Measurements from ENCODE around the gene HES1.

Gene HES1

DNA sequence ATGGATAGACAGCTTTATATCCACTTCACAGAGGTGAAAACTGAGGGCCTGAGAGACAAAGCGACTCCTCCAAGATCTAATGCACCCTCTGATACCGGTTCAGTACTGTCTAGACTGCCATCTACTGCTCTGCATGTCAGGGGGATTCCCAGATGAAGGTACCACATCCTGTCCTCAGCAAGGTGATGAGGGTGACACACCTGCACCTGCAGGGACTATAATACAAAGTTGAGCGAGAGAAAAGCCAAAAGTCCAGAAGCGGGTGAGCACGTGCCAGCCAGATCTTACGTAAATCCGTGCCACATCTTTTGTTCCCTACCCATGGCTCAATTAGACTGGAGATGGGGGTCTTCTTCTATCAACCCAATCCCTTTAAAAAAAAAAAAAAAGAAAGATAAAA, 32.4 kb upstream of the HES1 start:
- no peak for FAIRE-seq

DNA sequence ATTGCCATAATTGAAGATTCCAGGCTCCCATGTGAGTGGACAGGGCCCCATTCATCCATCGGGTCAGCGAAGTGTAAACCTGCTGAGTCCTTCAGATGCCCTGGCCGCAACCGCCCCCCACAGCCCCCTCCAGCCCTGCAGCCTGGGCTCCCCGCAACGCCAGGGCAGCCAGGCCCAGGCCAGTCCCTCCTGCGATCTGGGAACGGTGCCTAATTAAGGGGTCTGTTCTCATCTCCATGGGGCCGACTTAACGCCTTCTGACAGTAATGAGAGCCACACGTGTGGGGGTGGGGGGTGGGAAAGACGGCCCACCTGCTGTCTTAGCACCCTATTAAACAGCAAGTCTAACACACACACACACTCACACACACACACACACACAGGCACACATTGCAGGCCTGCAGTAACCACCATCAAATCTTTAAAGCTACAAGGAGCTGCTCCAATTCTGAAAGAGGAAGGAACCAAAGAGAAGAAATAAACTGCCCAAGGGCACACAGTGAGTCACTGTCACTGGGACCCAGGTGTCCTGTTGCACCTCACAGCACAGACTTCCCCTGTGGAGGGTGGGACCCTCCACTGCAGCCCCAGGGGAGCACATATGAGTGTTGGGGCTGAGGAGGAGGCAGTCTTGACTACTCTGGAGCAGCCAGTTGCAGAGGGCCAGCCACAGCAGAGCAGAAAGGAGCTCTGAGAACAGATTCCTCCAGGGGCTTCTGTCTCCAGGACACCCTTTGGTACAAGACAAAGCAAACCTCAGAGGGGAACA, 31.8 kb upstream of the HES1 start:
- FAIRE-seq = no peak

DNA sequence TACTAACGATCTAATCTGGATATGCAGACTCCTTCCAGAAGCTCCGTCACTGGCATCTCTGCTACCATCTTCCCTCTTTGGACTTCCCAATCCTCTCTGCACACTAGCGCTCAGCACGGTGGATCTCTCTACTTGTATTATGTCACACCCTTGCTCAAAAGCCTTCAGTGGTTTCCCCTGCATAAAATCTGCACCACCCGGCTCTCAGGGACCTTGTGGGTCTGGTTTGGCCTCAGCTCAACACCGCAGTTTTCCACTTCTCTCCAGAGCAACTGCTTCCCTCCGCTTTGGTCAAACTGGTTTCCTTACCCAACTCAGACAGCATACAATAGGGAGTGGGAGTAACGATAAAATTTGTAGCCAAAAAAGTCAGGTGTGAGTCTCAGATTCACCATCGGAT, 30.7 kb upstream of the HES1 start:
- FAIRE-seq = no peak

DNA sequence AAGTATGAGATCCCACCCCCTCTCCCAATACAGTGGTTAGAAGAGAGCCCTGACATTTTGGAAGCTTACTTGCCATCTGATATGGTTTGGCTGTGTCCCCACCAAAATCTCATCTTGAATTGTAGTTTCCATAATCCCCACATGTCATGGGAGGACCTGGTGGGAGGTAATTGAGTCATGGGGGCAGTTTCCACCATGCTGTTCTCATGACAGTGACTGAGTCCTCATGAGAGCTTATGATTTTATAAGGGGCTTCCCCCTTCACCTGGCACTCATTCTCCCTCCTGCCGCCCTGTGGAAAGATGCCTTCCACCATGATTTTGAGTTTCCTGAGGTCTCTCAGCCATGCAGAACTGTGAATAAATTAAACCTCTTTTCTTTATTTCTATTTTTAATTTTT, 28.8 kb upstream of the HES1 start:
- FAIRE-seq = no peak

DNA sequence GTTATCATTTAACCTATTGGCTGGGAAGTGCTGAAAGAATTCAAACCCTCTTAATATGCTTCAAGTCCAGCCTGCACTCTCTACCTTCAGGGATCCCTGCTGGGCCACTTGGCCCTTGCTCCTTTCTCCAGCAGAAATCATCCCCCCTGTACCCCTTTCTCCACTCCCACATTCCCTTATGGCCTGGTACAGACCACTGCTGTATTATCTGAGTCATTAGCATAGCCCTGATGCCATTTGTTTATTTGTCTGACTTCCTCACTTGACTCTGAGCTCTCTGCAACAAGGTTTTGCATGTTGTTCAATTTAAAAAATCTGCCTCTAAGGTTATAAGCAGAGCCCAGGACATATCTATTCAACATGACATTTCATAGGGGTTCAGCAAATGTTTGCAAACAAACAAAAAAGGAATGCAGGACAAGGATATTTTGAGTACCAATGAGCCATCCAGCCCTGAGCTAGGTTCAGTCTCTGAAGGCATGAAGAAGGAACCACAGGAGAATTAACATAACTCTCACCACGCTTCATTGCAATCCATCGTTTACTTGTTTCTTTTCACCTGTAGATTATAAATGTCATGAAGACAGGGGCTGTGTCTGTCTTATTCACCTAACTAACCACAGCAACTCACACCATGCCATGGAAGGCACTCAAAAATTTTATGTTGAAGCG, 26.6 kb upstream of the HES1 start:
- no peak for FAIRE-seq

DNA sequence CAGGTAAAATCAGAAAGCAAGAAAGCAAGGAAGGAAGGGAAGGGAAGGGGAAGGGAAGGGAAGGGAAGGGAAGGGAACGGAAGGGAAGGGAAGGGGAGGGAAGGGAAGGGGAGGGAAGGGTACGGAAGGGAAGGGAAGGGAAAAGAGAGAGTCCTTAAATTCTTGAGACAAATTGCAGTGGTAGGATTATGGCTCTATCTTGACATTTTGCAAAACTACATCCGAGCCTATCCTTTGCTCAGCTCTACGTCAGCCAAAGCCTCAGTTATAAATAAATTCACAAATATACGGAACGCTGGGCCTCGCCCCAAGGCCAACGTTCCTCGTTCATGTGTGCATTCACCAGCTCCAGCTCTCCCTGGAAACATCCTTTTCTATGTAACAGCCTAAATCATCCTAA, 25.5 kb upstream of the HES1 start:
- no peak for FAIRE-seq

DNA sequence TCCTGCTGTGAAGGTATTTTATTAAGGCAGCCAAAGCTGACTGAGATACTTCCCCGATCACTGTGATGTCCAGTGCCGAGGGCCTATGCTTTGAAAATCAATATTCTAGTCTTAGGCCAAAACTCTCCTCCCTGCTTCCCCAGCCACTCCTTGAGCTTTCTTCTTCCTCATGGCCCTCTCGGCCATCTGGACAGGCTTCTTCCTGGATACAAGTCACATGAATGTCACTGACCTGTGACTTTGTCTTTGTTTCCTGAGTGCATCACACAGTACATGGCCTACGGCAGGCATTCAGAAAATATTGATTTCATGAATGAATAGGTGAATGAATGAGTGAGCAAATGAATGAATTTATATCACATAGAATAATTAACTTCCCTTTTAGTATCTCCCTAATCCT, 24.6 kb upstream of the HES1 start:
- FAIRE-seq = no peak

DNA sequence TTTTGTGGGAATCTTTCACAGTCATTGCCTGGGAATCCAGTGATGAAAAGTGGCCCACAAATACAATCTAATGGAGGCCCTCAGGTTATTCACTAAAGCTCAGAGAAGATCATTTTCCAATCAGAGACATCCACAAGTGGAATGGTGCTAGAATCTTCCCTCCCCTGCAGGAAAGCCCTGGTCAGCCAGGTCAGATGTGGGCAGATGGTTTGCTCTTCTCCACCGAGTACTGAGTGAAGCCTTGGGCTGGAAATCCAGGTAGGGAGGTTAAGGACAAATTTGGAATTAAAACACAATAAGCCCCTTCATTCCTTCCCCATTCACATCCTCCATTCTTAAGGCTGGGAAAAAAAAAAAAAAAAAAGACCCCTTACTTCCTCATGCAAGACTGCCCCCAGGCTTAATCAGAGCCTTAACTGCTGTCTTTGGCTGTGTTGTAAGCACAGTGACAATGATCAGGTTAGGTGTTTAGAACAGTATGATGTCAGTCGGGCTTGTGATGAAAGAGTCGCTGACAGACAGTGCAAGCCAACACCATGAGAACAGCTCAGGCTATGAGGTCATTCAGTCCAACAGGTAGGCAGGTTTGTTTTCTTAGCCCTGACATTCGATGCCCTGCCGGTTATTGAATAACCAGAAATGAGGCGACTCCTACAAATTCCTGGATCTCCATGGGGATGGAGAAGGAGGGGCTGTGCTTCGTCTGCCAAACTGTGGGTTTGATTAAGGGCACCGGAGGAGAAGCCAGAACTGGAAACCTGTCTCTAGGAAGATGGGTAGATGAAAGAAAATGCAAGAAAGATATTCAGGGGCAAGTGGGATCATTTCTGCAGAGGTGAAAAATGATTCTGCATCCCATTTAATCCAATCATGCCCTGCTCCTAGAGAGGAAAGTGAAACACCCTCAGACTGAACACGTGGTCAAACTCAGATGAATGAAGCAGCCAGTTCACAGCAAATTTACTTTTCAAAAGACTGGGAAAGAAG, 23.5 kb upstream of the HES1 start:
- FAIRE-seq = no peak

DNA sequence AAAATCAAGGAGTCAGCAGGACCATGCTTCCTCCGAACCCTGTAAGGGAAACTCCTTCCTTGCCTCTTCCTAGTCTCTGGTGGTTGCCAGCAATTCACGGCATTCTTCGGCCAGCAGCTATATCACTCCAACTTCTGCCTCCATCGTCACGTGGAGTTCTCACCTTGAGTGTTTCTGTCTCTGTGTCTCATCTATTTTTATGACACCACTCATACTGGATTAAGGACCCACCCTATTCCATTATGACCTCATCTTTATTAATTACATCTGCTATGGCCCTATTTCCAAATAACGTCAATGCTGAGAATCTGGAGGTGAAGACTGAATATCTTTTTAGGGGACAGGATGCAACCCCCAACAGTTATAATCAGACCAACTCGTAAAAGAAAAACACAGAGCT, 21.8 kb upstream of the HES1 start:
- FAIRE-seq = no peak

DNA sequence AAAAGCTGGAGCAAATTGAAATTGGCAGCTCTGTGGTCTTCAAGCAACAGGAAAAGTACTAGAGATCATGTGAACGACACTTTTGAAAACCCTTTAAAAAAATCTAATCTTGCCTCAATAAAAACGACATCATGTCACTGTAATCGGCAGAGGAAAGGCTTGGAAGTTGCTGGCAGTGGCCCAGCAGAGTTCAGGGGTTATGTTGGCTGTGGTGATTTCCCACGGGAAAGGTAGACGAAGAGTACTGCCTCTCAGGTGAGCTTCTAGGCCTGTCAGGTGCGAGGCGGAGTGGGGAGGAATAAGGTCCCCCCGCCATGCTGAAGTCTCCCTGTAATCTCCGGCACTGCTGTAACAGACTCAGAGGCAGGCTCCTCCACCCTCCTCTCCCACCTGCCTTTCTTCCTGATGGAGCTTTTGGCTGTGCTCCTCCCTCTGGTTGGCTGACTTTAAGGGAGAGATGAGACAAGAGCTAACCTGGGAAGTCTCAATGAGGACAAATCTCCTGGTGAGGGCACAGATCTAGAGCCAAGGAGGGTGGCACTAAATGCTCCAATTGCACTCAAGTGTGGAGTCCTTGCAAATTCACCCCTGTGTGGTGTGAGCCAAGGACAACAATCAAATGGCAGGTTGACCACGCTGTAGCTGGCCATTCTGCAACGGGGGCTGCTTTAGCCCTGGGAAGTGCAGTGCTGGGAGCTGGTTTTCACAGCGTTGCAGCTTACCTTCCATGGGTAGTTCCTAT, 18.7 kb upstream of the HES1 start:
- no peak for FAIRE-seq

DNA sequence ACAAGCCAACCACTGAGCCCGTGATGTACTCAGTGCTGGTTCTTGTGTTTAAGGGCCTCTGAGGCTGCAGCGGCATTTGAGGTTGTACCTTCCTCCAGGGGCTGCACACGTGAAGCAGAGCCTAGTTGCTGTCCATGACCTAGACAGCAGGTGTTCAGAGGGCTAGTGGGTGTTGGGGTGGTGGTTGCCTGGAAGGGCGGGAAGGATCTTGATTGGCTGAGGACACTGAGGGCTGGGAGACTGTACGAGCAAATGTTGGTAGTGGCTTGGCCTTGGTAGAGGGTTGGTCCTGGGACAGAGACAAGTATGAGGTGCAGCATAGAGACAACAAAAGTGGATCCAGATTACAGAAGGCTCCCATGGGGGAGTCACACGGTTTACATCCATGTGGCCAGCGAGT, 17.0 kb upstream of the HES1 start:
- FAIRE-seq = no peak

DNA sequence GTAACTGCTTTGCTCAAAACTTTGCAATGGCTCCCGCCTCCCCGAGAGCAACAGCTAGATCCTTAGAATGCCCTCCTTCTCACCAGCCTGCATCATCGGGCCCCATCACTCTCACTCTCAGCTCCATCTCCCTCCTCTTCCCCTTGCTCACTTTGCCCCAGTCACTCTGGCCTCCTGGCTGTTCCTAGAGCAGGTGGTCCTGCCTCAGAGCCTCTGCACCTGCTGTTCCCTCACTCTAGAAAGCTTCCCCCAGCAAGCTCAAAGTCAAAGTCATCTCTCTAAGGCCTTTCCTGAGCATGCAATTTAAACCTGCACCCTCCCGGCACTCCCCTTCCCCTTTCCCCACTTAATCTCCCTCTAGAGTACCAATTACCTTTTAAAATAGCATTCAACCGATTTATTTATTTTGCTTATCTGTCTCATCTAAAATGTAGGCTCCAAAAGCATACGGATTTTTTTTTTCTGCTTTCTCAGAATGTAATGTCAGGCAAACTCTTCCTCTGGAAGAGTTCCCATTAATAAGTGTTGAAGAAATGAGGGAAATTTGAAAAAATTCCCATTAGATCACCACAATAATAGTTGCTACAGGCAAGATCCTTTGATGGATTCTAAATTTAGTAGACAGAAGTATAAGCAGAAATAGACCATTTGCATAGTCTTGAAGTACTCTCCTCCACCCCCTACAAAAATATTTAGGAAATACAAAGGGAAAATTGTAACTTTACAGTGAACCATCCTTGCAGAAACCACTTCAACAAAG, 15.9 kb upstream of the HES1 start:
- no peak for FAIRE-seq

DNA sequence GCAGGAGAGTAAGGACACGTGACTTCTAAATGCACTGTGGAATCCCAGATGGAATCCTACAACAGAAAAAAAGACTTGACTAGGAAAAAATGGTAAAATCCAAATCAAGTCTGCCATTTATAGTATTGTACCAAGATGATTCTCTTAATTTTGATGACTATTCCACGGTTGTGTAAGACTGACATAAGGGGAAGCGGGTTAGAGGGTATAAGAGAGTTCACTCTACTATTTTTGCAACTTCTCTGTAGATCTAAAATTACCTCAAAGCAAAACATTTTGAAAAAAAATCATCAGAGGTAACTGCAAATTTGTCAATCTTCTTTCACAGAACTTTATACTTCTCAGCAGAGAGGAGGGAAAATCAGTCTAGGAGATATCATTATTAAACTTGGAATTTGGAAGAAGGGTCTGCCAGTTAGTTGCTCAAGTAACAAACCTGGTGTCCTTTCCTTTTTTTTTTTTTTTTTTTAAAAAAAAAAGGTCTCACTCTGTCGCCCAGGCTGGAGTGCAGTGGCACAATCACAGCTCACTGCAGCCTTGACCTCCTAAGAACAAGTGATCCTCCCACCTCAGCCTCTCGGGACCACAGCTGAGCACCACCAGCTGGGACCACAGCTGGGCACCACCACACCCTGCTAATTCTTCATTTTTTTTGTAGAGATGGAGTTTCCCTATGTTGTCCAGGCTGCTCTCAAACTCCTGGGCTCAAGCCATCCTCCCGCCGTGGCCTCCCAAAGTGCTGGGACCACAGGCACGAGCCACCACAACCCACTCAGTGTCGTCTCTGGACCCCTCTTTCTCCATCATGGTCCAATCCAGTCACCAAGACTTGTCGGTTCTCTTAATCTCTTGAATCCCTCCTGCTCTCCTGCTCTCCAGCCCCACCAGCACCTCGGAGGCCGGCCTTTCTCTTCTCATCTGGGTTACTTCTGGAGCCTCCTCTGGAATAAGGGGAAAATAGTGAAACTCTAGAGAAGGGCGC, 14.9 kb upstream of the HES1 start:
- FAIRE-seq = no peak

DNA sequence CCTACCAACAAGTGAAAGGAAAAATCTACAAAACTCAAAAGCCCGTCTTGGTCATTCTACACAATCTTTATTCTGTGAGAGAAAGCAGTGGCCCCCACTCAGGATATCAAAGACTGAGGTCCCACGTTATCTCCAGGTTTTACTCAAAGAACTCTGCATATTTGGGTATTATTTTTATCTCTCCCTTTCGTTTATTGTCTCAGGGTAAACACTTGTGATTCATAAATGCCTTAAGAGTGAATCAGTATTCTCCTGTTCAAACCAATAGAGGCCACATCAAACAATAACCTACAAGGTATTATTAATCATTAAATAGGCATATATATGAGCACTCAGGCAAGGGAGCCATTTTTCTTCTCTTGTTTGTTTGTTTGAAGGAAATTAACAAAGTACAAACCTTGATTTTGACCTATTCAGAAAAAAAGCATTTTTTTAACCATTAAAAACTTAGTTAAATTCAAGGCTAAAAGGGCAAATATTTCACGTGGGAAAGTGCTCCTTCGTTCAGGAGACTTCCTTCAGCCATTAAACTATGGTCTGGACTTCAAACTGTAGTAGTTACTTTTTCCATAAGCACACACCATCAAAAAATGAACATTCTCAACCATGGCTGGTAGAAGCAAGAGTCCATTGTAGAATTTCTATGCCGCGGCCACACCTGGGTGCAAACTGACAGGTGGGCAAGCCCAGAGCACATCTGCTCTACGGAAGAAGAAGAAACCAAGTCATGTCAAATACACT, 13.9 kb upstream of the HES1 start:
- FAIRE-seq = no peak

DNA sequence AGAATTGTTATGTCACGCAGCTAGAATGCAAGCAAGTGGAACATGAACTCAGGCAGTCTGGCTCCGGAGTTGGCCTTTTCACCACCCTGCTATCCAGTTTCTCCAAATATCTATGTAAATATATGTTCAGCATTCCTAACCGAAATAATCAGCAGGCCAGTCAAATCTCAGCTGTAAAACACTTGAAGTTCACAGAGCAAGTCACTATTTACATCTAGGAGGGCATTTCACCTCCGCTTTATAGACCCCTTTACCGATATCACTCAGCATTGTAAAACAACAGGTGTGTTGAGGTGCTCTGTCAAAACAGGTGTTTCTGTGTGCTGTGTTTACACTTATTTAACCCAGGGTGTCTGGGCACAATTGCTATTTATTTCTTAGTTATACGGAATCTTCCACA, 12.2 kb upstream of the HES1 start:
- FAIRE-seq = no peak

DNA sequence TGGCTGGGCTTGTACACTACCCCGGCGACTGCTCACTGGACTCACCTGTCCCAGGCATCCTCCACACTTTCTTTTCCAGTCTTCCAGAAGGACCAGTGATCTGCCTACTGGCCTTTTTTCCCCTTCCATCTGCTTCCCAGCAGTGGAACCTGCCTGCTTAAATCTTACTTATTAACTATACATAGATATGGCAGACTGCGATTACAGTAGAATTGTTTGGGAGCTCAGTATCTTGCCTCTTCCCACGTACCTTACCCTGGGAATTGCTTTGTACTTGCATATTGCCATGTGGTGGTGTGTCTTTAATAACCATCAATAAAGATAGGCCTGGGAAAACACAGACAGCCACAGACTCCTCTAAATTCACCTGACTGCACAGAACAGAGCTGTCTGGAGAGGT, 11.8 kb upstream of the HES1 start:
- FAIRE-seq = no peak

DNA sequence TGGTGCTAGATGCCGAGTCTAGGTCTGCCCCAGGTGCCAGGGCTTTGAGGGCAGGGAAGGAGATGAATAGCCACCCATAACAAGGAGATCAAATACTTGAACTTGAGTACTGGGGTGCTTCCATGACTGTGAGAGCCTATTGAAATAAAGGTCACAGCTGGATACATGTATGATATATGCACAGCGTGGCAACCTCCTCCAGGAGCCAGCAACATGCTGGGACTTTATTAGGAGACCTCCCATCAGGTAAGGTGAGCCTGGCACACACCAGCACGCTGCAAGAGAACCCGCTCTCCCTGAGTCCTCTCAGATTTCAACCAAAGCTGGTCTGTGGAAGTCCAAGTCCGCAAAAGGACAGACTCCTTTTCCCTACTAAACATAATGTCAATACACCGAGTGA, 10.5 kb upstream of the HES1 start:
- FAIRE-seq = no peak

DNA sequence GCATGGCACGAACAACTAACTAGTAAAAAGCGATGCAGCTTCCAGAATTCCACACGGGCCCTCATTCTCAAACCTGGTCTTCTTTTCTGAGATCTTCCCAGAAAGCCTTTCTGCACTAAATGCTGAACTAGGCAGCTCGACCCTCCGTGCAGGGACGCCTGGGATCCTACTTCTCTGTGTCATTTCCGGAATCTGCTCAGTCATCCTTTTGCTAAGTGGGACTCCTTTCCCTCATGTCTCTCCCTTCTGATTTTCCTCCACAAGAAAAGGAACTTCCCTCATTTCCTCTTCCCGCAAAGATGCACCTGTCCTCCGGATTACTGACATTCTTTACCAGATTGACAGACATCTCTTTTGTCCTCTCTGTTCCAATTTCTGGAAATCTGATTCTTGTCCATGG, 9.2 kb upstream of the HES1 start:
- FAIRE-seq = no peak

DNA sequence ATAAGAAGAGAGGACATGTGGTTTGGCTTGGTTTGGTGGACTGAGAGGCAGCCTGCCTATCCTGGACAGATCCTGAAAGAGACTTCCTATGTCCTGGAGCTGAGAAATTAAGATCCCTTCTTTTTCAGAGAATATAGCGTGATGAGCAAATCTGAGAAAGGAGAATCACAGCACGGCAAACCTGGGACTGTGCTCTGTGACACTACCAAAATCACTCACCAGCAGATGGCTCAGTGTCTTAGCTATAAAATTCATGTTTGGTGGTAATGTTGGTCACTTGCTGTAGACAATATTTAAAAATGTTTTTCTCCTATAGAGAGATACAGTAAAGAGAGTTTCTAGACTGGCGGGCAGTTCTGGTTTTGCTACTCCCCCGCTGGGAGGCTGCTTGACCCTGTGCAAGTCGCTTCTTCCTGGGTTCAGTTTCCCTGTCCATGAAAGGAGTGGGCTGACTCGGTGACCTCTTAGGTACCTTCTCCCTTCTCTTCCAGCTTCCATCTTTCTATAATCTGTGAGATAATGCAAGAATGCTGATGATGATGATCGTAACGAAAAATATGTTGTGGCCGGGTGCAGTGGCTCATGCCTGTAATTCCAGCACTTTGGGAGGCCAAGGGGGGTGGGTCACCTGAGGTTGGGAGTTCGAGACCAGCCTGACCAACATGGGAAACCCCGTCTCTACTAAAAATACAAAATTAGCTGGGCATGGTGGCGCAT, 7.6 kb upstream of the HES1 start:
- FAIRE-seq = no peak
